Activated effector memory CD4-positive, alpha-beta T cell treated with Interleukin-2 at 50 U/mL for 16 hours (primary cell): ENCODE measurements around the gene PWWP2B.
"Not testable (repeated sequence)": the region's sequence is repeated elsewhere in the genome, so short reads cannot be mapped to it uniquely, and the experiment has no call there.

Source experiments
- DNase-seq: peaks from one replicate; pipeline ENCODE4 v3.0.0-alpha.2; 2020

The PWWP2B gene

DNA sequence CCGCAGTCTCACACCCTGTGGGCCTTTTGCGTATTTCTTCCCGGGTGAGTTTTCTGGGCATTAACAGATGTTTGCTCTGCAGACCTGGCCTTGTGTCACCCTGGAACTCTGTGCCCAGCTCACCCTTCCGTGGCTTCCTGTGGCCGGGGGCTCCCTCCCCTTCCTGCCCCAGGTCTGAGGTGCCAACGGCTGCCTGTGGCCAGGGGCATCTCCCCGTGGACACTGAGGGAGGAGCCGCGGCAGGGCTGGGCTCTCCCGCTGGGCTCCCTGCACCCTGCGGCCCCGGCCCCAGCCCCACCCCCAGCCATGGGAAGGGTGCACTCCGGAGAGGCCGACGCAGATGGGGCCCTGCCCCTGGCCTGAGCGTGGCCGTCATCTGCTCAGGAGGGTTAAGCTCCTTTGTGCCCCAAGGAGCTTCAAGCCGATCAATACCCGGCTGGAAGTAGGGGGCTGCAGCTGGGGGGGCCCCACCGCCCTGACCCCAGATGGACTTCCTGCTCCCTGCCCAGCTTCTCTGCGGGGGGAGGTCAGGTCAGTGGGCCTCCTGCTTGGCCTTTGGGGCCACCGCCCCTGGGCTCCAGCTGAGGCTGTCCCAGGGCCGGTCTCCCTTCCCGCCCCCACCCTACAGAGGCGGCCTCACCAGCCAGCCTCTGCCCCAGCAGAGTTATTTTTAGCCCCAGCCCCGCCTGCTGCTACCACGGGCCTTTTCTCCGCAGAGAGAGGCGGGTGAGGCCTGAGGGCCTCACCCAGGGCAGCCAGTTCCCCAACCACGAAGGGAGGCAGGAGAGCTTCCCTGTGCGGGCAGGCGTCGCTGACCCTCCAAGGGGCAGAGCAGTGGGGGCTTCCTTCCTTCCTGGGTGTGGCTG, 24.2 kb downstream of the PWWP2B start:
- DNase-seq: no peak

DNA sequence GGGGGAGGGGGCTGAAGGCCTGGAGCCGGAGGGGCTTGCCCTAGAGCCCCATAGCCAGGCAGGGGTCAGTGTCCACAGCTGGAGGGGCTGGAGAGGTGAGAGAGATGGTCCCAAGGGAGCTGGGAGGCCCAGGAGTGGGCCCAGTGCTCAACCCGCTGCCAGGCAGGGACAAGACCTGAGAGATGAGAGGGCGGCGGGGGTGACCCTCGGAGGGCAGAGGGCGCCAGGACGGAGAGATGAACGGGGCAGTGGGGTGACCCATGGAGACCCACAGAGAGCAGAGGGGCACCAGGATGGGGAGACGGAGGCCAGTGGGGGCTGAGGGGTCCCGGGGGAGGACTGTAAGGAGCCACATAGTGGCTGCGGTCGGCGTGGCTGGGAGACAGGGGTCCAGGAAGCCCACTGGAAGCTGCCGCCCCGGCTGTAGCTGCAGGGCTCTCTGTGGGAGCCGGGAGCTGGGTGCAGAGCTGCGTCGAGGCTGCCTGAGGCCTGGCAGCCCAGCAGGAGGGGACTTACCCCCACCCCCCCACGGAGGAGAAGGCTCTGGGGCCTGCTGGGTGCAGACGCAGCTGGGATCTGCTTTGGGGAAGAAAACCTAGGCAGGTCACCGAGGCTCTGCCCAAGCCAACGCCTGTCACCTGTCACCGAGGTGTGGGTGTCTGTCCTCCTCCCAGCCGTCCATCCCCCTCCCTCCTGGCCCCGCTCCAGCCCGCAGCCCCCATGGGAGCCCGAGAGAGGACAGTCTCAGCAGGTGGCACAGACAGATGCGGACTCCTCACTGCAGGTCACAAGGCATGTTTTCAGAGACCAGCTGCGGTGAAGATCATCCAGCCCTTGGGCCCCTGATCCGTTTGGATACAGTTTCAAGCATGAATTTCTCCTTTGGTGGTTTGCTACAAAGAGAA, 25.1 kb downstream of the PWWP2B start:
- DNase-seq: no peak

DNA sequence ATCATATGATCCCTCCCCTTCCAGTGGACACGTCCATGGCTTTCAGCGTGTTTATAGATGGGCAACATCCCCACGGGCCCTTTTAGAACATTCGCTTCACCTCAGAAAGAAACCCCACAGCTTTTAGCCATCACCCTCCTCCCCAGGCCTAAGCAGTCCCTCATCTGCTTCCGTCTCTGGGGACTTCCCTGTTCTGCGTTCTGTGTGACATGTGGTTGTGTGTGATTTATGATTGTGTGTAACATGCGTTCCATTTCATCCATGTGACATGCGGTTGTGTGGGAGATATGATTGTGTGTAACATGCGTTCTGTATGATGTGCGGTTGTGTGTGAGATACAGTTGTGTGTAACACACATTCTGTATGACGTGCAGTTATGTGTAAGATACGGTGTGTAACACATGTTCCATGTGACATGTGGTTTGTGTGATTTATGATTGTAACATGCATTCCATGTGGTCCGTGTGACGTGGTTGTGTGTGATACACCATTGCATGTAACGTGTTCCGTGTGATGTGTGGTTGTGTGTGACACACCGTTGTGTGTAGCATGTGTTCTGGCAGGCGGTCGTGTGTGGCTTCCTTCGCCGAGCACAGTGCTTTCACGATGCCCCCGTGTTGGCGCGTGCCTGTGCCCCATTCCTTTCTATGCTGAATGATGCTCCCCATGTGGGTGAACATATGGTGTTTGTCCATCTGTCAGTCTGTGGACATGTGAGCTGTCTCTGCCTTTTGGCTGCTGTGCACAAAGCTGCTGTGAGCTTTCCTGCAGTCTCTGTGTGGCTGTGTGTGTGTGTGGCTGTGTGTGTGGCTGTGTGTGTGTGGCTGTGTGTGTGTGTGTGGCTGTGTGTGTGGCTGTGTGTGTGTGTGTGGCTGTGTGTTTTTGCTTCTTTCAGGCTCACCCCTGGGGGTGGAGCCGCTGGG, 26.2 kb downstream of the PWWP2B start:
- DNase-seq: no peak

DNA sequence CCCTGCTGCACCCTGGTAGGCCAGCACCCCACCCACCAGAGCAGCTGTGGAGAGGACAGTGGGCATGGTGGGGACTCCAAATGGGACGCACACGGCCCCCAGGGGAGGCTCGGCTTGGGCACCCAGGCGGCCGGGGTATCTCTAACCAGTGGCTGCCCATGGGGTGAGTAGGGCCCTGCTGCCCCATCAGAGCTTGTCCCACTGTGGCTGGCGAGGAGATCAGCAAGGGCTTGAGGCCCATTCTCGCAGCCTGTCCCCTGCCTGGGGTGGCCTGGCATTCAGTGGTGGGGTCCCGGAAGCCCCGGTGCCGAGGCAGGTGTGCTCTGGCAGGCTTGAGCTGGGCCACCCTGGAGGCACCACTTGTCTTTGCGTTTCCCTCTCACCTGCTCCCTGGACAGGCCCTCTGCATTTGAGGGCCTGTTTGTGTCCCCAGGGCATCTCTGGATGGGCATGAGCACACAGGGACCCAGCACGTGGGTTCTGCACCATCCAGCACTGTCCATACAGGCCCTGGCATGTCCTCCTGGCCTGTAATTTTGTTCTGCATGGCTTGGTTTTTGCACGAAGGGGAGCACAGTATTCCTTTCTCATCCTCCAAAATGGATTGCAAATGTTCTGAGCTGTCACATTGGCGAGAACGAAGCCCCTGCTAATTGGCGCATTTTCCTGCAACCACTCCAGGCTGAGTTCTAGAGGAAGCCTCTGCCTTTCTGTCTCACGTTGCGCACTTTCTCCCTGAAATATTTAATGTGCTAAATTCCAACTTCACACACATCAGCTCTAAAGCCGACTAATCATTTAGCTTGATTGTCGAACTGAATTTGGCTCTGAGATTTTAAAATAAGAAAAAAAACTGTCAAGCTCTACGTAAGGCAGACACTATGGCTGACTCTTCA, 27.2 kb downstream of the PWWP2B start:
- no peak for DNase-seq

DNA sequence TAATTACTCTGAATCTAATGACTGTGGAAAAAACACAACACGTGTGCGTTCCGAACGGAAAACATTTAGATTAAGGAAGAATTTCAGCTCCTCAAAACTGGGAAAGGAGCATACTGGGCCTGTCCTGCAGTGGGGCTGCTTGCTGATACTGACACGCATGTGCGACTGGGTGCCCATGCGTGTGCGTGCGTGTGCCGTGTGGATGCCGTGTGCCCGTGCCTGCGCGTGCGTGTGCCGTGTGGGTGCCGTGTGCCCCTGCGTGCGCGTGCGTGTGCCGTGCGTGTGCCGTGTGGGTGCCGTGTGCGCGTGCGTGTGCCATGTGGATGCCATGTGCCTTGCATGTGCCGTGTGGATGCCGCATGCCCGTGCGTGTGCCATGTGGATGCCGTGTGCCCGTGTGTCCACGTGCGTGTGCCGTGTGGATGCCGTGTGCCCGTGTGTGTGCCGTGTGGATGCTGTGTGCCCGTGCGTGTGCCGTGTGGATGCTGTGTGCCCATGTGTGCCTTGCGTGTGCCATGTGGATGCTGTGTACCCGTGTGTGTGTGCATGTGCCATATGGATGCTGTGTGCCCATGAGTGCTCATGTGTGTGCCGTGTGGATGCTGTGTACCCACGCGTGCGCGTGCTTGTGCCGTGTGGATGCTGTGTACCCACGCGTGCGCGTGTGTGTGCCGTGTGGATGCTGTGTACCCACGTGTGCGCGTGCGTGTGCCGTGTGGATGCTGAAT, 28.2 kb downstream of the PWWP2B start:
- no peak for DNase-seq

DNA sequence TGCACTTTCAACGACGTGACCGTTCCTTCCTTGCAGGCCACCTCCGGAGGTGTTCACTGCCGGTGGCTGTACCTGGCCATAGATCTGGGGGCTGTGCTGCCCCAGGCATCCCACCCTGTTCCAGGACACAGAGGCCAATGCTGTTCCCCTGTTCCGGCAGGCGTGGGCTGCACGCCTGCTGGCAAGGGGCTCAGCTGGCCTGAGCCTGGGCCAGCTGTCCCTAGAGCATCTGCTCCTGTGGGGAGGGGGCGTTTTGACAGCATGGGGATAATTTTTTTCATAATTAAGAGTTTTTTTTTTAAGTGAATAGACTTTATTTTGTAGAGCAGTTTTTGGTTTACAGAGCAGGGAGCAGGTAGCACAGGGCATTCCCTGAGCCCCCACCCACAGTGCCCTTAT, 28.8 kb downstream of the PWWP2B start:
- no peak for DNase-seq

DNA sequence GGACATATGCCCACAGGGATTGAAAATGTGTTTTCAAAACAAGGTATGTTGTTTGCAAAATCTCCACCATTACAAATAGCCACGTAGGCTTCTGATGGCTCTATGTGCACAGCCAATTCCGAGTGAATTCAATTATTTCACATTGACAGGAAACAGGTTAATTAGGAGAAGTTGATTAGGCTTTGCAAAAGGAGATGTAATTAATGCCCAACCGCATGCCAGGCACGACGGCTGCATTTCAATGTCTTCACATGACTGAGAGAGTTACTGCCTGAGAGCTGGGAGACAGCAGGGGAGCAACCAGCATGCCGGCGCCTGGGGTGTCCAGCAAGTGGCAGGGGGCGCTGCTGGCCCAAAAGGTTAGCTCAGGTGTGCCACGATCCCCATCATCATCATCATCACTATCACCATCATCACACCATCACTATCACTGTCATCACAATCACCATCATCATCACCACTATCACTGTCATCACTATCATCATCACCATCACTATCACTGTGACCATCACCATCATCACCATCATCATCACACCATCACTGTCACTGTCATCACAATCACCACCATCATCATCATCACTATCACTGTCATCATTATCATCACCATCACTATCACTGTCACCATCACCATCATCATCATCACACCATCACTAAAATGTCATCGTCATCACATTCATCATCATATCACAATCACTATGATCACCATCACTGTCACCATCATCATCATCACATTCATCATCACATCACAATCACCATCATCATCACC, 30.2 kb downstream of the PWWP2B start:
- no peak for DNase-seq

DNA sequence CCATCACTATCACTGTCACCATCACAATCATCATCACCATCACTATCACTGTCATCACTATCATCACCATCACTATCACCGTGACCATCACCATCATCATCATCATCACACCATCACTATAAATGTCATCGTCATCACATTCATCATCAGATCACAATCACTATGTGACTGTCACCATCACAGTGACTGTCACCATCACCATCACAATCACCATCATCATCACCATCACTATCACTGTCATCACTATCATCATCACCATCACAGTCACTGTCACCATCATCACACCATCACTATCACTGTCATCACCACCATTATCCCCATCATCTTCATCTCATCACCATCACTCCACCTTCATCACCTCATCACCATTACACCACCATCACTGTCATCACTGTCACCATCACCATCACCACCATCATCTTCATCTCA, 31.0 kb downstream of the PWWP2B start:
- no peak for DNase-seq

DNA sequence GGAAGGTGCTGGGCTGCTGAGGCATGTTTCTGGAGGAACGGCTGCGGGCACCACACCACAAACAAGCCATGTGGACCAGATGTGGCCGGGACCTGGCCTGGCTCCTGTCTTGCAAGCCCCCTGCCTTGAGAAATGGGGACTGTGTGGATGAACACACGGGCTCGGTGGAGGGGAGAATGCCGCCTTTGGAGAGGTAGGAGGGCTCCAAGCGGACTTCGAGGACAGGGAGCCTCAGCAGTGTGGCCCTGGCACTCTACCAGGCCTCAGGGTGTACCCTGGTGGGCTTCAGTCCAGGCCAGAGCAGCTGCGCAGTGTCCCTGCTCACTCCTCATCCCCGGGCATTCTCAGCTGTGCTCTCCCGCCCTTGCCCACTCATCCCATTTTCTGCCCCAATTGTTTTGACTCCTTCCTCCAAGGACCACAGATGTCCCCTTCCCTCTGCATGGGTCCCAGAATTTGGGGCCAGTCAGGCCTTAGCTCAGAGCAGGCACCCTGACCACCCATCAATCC, 31.5 kb downstream of the PWWP2B start:
- no peak for DNase-seq

DNA sequence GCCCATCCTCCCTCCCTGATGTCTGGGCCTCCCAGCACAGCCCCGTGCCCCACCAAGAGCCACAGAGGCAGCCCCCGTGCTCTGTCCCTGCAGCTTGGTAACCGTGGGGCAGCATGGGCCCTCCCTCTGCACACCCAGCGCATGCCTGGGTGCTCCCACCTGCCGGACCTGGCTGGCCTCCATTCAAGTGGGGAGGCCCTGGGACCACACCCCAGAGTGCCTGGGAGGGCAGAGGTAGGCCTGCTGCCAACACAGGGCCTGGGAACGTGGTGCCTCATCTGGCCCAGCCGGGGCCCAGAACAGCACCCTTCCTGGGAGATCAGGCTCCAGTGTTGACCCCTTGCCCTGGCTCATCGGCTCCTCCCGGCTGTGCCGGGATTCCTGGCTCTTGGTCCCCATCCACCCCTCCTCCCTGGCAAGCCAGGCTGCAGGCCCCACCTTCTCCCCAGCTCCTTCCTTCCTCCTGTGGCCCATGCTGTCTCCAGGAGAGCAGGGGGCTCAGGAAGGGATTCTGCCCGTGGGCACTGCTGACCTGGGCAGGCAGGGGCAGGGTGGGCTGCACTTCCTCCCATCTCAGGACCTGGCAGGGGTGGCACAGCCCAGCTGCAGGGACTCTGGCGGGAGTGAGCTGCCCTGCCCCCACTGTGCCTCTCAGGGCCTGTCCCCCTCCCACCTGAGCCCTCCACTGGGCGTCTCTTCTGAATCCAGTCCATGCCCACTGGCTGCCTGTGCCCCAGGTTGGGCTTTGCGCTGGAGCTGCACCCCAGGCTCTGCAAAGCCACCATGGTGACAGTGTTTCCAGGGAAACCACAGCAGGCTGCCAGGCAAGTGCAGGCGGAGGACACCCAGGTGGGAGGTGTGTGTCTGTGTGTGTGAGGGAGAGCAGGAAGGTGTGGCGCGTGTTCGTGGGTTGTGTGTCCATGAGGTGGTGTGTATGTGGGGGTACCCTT, 32.6 kb downstream of the PWWP2B start:
- DNase-seq: no peak

DNA sequence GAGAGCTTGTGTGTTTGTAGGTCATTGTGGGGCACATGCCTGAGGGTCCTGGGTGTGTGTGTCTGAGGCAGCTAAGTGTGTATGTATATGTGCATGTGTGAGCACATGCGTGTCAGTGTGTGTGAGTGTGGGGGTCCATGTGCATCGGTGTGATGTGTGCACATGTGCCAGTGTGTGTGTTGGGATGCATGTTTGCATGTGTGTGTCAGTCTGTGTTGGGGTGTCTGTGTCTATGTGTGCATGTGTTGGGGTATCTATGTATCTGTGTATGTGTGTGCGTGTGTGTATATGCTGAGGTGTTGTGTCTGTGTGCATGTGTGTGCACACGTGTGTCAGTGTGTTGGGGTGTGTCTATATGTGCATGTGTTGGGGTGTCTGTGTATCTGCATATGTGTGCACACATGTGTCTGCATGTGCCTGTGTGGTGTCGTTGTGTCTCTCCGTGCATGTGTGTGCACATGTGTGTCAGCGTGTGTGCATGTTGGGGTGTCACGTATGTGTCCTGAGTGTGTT, 33.3 kb downstream of the PWWP2B start:
- no peak for DNase-seq

DNA sequence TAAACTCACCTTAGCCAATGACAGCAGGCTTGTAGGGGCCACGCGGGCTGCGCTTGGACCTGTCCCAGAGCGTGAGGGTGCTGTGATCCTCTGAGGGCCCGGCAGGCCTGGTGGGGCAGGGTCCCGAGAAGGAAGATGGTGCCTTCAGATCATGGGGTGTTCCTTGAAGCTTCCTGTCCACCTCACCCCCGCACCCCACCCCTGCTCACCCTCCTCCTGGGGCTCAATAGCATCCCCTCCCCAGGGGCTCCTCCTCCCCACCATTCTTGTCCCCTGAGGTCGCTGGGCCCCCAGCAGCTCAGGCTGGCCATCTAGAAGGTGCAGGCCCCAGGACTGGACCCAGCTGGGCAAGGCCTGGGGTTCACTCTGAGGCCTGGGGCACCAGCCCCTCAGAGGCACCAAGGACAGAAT, 33.9 kb downstream of the PWWP2B start:
- DNase-seq: no peak

DNA sequence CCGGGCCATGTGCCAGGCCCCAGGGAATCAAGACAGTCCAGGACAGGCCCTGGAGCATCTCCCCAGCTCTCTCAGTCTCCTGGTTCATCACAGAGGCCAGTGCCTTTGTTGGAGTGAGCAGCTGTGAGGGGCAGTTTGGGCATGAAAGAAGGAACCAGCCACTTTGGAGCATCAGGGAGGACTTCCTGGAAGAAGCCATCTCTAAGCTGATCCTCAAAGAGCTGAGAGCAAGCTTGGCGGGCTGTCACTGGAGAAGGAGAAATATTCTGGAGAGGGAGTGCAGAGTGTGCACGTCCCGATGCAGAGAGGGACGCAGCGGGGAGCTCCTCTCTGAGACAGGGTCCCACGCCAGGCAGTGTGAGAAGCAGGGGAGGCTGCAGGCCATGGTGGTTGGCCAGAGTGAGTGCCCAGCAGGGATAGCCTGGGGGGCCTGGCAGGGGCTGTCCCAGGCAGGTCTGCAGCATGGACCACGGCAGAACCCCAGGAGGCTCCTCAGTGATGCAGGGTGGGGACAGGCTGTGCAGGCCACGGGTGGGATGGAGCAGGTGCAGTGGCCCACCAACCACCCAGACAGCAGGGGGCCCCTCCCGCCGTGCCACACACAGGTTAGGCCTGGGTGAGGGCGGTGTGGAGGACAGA, 34.7 kb downstream of the PWWP2B start:
- DNase-seq: no peak

DNA sequence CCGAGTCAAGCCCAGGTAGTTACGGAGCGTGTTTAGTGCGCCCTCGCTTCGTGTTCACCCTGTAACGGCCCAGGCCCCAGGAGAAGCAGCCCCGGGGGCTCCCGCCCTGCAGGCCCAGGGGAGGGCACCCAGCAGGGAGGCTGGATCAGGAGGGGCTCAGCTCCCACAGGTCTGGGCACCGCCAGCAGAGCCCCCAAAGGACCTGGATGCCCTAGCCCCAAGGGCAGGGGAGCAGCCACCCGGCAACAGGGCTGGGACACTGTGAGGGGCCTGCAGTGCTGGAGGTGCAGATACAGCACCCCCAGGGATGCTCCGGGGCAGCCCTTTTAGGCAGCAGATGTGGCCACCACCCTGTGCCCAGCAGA, 35.2 kb downstream of the PWWP2B start:
- no peak for DNase-seq

DNA sequence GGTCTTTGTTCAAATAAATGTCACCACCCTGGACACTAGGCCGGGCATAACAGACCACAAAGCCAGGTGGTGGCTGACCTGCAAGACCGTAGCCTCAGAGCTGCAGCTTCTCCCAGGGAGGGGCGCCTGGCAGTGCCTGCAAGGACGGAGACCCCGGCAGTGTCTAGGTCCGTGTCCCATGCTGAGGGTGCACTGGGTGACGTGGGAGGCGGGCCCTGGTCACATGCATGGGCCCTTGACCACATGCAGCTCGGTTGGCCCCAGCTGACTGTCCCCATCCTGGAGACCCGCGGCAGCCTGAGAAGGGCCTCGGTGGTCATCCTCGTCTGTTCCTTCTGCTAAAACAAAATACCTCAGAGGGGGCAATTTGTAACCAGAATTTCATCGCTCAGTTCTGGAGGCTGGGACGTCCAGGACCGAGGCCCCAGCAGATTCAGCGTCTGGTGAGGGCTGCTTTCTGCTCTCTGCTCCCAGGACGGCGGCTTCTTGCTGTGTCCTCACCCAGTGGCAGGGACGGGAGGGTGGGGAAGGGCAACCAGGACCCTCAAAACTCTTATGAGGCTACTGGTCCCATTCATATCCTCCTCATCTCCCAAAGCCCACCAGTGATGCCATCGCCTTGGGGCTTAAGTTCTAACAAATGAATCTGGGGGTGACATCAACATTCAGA, 36.8 kb downstream of the PWWP2B start:
- no peak for DNase-seq

DNA sequence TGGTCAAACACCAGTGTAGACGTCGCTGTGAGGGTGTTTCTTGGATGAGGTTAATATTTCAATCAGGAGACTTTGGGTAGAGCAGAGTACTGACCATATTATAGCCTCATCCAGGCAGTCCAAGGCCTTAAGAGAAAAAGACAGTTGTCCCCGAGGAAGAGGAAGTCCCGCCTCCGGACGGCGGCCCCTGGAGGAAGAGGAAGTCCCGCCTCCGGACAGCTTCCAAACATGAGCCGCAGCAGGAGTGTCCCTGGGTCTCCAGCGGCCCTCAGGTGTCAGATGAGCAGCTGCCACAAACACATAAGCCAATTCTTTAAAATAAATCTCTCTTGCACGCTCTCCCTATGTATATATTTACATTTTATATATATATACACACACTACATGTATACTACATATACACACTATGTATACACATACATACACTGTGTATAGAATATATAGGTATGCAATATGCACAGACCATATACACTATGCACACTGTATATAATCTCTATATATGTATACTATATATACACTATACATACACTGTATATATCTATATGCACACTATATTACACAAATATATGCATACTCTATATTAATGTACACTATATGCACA, 37.5 kb downstream of the PWWP2B start:
- peak; percentile 51 for DNase-seq

DNA sequence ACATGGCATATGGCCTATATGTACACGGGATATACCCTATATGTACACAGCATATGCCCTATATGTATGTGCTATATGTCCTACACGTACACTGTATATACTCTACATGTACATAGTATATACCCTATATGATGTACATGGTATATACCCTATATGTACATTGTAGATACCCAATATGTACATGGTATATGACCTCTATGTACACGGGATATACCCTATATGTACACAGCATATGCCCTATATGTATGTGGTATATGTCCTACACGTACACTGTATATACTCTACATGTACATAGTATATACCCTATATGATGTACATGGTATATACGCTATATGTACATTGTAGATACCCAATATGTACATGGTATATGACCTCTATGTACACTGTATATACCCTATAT, 38.3 kb downstream of the PWWP2B start:
- not testable (repeated sequence) for DNase-seq
